ENCODE results near the gene IGFL2. TPM values are rescaled to one million over a fixed set of nuclear protein-coding genes. Genes with fewer than 3 reads are reported as not detected.
"Not testable (repeated sequence)": the region's sequence is repeated elsewhere in the genome, so short reads cannot be mapped to it uniquely, and the experiment has no call there.

Gene IGFL2
- total and polyA plus RNA-seq, 2 donors, result not detected

DNA sequence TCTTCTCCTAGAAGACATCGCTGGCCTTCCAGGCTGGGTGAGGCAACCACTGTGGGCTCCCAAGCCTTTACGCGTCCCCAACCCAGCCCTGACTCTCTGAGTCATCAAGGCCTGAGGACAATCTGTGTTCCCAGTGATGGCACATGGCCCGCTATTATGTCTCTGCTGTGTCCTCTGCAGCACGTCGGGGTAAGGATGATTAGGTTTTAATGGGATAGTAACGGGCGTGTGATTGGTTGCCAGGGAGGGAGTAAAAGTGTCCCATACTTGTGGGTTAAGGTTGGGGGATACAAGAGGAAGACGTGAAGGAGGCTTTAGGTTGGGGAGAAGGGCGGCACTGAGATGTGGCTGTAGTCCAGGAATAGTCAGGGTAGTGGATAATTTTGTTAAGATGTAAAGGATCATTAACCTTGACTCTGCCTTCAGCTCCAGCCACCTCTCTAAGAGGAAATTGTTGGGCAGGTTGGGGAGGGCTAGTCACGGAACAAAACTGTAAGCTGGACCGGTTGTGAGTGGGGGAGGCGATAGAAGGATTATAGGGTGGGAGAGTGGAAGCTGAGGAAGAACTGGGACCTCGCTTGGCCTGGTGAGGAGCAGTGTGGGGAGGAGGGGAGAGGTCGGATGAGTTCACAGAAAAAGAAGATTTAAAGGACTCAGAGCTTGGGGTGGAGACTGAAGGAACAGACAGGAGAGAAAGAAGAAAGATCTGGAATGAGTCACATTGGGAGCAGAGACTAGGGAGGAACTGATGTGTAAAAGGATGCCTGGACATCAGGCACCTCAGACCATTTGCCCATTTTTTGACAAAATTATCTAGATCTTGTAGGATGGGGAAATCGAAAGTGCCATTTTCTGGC, 53.6 kb downstream of the IGFL2 start:
- Histone ChIP-seq H3K27ac (ENCODE audit: low read depth) (no peak overlapping the region), H3K36me3 (ENCODE audit: insufficient read depth) (no peaks in the 10 kb centered on the region), H3K4me3 (ENCODE audit: low read depth, low read length) (no peak overlapping the region), H3K4me1 (ENCODE audit: insufficient read depth) (no peaks in the 10 kb centered on the region)
- WGBS, result 64% methylated on average over 16 of the region's 16 CpGs
- DNase-seq (ENCODE audit: extremely low spot score), result no peak

GRCh38 chr19:46202426-46202825, 54.4 kb downstream of the IGFL2 start:
- no peaks in the 10 kb centered on the region for H3K4me1 ChIP-seq (ENCODE audit: insufficient read depth)
- no peak for DNase-seq (ENCODE audit: extremely low spot score)
- no peak overlapping the region for H3K4me3 ChIP-seq (ENCODE audit: low read depth, low read length)
- 60% methylated on average over 4 of the region's 4 CpGs for WGBS
- no peaks in the 10 kb centered on the region for H3K36me3 ChIP-seq (ENCODE audit: insufficient read depth)
- H3K27ac ChIP-seq (ENCODE audit: low read depth), result no peak overlapping the region

GRCh38 chr19:46202872-46203860, 55.1 kb downstream of the IGFL2 start:
- H3K27ac ChIP-seq (ENCODE audit: low read depth), result no peak overlapping the region
- 84% methylated on average over 8 of the region's 8 CpGs for WGBS
- DNase-seq (ENCODE audit: extremely low spot score), result no peak

GRCh38 chr19:46204008-46204407, 56.0 kb downstream of the IGFL2 start:
- 75% methylated on average over 5 of the region's 5 CpGs for WGBS
- Histone ChIP-seq H3K27ac (ENCODE audit: low read depth) (no peak overlapping the region), H3K4me1 (ENCODE audit: insufficient read depth) (no peaks in the 10 kb centered on the region), H3K4me3 (ENCODE audit: low read depth, low read length) (no peak overlapping the region), H3K36me3 (ENCODE audit: insufficient read depth) (no peaks in the 10 kb centered on the region)
- DNase-seq (ENCODE audit: extremely low spot score), result no peak

More at GRCh38 chr19:46202872-46203860, 55.1 kb downstream of the IGFL2 start:
- Histone ChIP-seq H3K4me3 (ENCODE audit: low read depth, low read length) (no peak overlapping the region), H3K4me1 (ENCODE audit: insufficient read depth) (no peaks in the 10 kb centered on the region), H3K36me3 (ENCODE audit: insufficient read depth) (no peaks in the 10 kb centered on the region)

DNA sequence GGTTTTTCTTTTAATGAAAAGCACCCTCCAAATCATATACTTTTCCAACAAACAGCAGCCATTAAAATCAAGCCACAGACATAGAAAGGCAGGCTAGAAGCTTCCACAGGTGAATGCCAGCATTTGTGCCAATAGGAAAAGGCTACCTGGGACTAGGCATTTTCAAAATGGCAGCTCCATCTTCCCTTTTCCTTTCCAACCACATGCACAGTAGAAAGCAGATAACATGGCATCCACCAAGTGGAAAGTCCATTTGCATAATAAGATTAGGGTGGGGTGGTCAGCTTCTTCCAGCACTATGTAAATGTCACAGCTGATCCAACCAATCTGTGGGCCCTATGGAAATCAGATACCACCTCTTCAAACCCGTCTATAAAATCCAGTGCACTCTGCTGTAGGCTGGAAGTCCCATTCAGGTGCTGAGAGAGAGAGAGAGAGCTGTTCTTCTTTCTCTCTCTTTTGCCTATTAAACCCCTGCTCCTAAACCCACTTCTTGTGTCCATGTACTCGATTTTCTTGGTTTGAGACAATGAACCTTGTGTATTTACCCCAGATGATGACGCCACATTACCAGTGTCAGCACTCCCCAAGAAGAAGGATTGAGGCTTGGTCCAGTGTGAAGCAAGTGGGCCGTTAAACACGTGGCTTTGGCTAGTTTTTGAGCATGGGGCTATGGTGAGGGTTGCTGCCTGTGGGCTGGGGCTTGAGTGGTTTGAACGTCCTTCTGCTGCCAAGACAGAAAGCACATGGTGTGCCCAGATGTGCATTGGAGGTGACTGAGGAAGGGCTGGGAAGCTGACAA, 57.3 kb downstream of the IGFL2 start:
- Histone ChIP-seq H3K36me3 (ENCODE audit: insufficient read depth) (no peaks in the 10 kb centered on the region), H3K27ac (ENCODE audit: low read depth) (no peak overlapping the region), H3K4me3 (ENCODE audit: low read depth, low read length) (no peak overlapping the region), H3K4me1 (ENCODE audit: insufficient read depth) (no peaks in the 10 kb centered on the region)
- DNase-seq (ENCODE audit: extremely low spot score), result no peak
- WGBS, result 51% methylated on average over 6 of the region's 6 CpGs

DNA sequence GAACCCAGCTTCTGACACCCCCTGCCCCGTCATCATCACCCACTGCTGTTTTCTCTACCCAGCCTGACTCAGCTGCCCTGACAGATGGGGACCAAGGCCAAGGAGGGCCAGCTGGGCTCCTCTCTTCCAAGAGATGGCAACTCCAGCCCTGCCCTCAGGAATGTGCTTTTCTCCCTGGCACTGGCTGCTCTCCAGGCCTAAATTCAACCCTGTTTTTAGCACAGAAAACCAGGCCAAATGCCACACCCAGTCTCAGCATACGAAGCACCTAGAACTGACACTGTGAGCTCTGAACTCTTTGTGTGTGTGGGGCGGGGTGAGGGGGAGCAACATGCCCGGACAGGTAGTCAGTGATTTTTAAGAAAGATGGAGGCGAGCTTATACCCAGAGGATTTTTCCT, 58.1 kb downstream of the IGFL2 start:
- H3K27ac ChIP-seq (ENCODE audit: low read depth), result no peak overlapping the region
- no peaks in the 10 kb centered on the region for H3K36me3 ChIP-seq (ENCODE audit: insufficient read depth)
- no peak for DNase-seq (ENCODE audit: extremely low spot score)
- no peaks in the 10 kb centered on the region for H3K4me1 ChIP-seq (ENCODE audit: insufficient read depth)
- WGBS, result 72% methylated on average over 5 of the region's 5 CpGs
- no peak overlapping the region for H3K4me3 ChIP-seq (ENCODE audit: low read depth, low read length)

- no peak overlapping the region for H3K4me3 ChIP-seq (ENCODE audit: low read depth, low read length)
- no peak overlapping the region for H3K27ac ChIP-seq (ENCODE audit: low read depth)
- no peak for DNase-seq (ENCODE audit: extremely low spot score)
- 60% methylated on average over 3 of the region's 3 CpGs for WGBS
- H3K36me3 ChIP-seq (ENCODE audit: insufficient read depth), result no peaks in the 10 kb centered on the region
- H3K4me1 ChIP-seq (ENCODE audit: insufficient read depth), result no peaks in the 10 kb centered on the region
Measured at GRCh38 chr19:46206682-46207081, 58.6 kb downstream of the IGFL2 start.

DNA sequence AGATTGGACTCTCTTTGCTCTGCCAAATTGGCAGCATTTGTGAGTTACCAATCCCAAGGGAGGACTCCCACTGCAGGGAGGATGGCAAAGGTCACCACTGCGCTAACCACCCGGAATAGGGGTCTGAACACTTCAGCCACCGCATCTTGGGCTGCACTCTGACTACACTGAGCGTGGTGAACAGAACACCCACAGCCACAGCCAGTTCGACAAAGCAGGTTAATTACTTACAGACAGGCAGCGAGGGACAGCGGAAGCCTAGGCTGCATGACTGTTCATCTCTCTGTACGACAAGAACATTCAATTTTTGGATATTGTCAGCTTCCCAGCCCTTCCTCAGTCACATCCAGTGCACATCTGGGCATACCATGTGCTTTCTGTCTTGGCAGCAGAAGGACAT, 59.8 kb downstream of the IGFL2 start:
- H3K4me1 ChIP-seq (ENCODE audit: insufficient read depth); H3K27ac ChIP-seq (ENCODE audit: low read depth); H3K36me3 ChIP-seq (ENCODE audit: insufficient read depth); H3K4me3 ChIP-seq (ENCODE audit: low read depth, low read length); DNase-seq (ENCODE audit: extremely low spot score): not testable (repeated sequence)
- 80% methylated on average over 6 of the region's 8 CpGs for WGBS

DNA sequence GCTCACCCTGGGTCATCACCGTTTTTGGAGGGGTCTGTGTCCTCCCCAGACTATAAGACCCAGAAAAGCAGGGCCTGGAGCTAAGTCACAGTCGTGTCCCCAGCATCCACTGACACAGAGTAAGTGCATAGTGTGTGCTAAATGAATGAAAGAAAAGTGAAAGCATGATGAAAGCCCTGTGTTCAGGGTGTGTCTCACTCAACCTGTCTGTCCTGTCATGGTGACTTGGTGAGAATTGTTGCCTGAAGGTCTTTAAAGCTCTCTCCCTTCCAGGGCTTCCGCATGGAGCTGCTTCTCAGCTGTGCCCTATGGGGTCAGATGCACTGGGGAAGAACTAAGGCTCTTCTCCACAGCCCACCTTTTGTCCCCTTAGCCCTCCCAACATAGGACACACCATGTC, 61.0 kb downstream of the IGFL2 start:
- no peaks in the 10 kb centered on the region for H3K4me1 ChIP-seq (ENCODE audit: insufficient read depth)
- DNase-seq (ENCODE audit: extremely low spot score), result no peak
- H3K27ac ChIP-seq (ENCODE audit: low read depth), result no peak overlapping the region
- WGBS, result 54% methylated on average over 3 of the region's 3 CpGs
- no peak overlapping the region for H3K4me3 ChIP-seq (ENCODE audit: low read depth, low read length)
- no peaks in the 10 kb centered on the region for H3K36me3 ChIP-seq (ENCODE audit: insufficient read depth)

DNA sequence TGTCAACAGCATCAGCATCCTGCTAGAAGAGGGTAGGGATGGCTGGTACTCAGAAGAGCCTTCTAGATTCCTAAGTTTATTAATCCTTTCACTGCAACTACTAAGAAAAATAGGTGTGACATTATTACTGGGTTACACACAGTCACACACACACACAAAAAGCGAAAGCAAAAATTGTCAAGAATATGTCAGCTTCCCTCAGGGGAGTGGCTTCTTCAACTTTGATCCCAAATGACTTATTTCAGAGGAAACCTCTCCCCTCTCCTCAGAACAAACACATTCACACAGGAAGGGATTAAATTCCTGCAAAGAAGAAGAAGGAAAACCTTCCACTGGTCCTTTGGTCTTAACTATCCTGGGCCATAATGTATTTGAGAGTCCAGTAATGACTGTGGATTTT, 61.4 kb downstream of the IGFL2 start:
- DNase-seq (ENCODE audit: extremely low spot score), result no peak
- Histone ChIP-seq H3K4me1 (ENCODE audit: insufficient read depth) (no peaks in the 10 kb centered on the region), H3K27ac (ENCODE audit: low read depth) (no peak overlapping the region), H3K4me3 (ENCODE audit: low read depth, low read length) (no peak overlapping the region), H3K36me3 (ENCODE audit: insufficient read depth) (no peaks in the 10 kb centered on the region)
- 81% methylated on average over 1 of the region's 1 CpG for WGBS

DNA sequence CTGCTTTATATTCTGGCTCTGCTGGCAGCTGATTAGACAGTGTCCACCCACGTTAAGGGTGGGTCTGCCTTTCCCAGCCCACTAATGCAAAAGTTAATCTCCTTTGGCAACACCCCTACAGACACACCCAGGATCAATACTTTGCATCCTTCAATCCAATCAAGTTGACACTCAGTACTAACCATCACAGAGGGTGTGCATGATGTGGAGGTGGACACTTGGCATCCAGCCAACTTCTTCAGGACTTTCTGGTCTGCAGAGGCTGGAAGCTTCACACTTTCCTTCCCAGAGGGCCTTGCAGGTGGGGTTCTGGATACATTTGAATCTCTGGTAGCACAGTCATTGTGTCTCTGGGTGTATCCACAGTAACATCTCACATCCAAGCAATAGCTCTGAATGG, 62.6 kb downstream of the IGFL2 start:
- WGBS, result 42% methylated on average over 1 of the region's 1 CpG
- Histone ChIP-seq H3K4me3 (ENCODE audit: low read depth, low read length) (no peak overlapping the region), H3K36me3 (ENCODE audit: insufficient read depth) (no peaks in the 10 kb centered on the region), H3K27ac (ENCODE audit: low read depth) (no peak overlapping the region), H3K4me1 (ENCODE audit: insufficient read depth) (no peaks in the 10 kb centered on the region)
- no peak for DNase-seq (ENCODE audit: extremely low spot score)

All from urinary bladder (tissue), 4 donors.